Mesothelial cell of epicardium (in vitro differentiated cells): Measurements from ENCODE around the gene LYL1. TPM values are rescaled to one million over a fixed set of nuclear protein-coding genes. Genes with fewer than 3 reads are reported as not detected.

Experiments
- DNase-seq, 2 experiments: peaks; one replicate each; pipeline ENCODE4 v3.0.0; 2021; ENCODE audit warnings: low spot score in 2 of 2; ENCODE audit not compliant: unreplicated experiment in 2 of 2
- H3K27ac Mint-ChIP-seq: 2 replicates; pipeline ENCODE4 v1.8.0; 2021; ENCODE audit warnings: mixed read lengths
- H3K27me3 Mint-ChIP-seq: 2 replicates; pipeline ENCODE4 v1.8.0; 2021; ENCODE audit warnings: low read depth, mixed read lengths
- H3K36me3 Mint-ChIP-seq: 2 replicates; pipeline ENCODE4 v1.8.0; 2021; ENCODE audit warnings: mixed read lengths
- H3K4me1 Mint-ChIP-seq: 2 replicates; pipeline ENCODE4 v1.8.0; 2021; ENCODE audit warnings: mixed read lengths
- H3K4me3 Mint-ChIP-seq: 2 replicates; pipeline ENCODE4 v1.8.0; 2021; ENCODE audit warnings: mild to moderate bottlenecking, moderate library complexity, mixed read lengths
- H3K9me3 Mint-ChIP-seq: 2 replicates; pipeline ENCODE4 v1.8.0; 2021; ENCODE audit warnings: mixed read lengths
- CTCF ChIP-seq: fragments of 200-600 bp; sonication (generic); IDR thresholded peaks from one replicate; pipeline ENCODE4 v1.5.0; 2021; ENCODE audit warnings: antibody characterized with exemption; ENCODE audit not compliant: unreplicated experiment
- total RNA-seq: library from RNA; stranded (reverse); gene quantifications from 3 replicates; pipeline ENCODE4 v1.2.1, GENCODE V29; 2021

LYL1 gene
- total RNA-seq, 1 donor from 2014 or later, result 4.0 TPM

- no peak for TF ChIP-seq CTCF
- H3K27me3 Mint-ChIP-seq, result no peaks in the 10 kb centered on the region
- H3K36me3 Mint-ChIP-seq, result peaks cover 4% of the 10 kb centered on the region
- no peak overlapping the region for H3K27ac Mint-ChIP-seq
- no peak for DNase-seq
- no peaks in the 10 kb centered on the region for H3K9me3 Mint-ChIP-seq
- H3K4me3 Mint-ChIP-seq, result no peak overlapping the region
- peaks cover 1% of the 10 kb centered on the region for H3K4me1 Mint-ChIP-seq
These were observed 24.4 kb upstream of the LYL1 start for GRCh38 chr19:13127051-13127450.

DNA sequence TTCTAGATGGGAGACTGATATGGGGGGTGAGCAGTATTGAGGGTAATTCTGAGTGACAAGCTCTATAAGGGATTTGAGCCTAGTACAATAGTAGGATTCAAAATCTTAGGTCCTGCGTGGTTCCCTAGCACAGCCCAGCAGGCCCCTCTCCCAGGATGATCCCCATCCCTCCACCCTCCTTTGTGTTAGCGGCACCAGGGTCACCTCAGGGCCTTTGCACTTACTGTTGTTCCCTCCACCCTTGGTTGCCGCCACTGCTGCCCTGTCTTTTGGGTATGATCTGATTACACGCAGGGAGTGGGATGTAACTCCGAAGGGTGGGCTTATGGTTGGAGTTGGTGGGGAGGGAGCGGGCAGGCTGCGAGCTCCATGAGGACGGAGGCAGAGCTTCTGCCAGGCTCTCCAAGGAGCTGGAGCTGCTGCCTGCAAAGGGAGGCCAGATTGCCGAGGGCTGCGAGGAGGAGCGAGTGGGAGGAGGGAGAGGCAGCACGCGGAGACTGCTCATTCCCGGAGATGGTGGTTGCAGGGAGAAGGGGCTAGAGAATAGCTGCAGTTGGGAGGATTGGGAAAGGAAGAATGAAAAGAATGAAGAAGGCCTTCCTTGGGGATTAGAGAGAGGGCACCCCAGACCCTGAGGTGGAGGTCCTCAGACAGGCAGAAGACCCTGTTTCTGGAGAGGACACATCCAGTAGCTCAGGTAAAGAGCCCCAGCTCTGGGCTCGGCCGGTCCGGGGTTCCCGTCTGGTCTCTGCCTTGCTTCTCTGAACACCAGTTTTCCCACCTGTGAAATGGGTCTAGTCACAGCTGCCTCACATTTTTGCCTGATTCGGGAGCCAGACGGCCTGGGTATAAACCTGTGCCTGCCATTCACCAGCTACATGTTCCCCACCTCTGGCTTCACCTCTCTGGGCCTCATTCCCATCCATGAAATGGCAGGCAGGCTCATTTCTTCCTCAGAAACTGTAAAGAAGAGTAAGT, 20.6 kb upstream of the LYL1 start:
- H3K4me3 Mint-ChIP-seq, result no peak overlapping the region
- H3K36me3 Mint-ChIP-seq, result peaks cover 4% of the 10 kb centered on the region
- no peaks in the 10 kb centered on the region for H3K27me3 Mint-ChIP-seq
- no peaks in the 10 kb centered on the region for H3K9me3 Mint-ChIP-seq
- no peak for DNase-seq
- TF ChIP-seq CTCF, result no peak
- peak overlapping the region; percentile 10 for H3K27ac Mint-ChIP-seq
- peaks cover 21% of the 10 kb centered on the region for H3K4me1 Mint-ChIP-seq

GRCh38 chr19:13122275-13122878, 19.7 kb upstream of the LYL1 start:
- no peak overlapping the region for H3K4me3 Mint-ChIP-seq
- H3K27ac Mint-ChIP-seq, result peak overlapping the region; percentile 72
- peaks cover 4% of the 10 kb centered on the region for H3K36me3 Mint-ChIP-seq
- no peaks in the 10 kb centered on the region for H3K9me3 Mint-ChIP-seq
- H3K4me1 Mint-ChIP-seq, result peaks cover 21% of the 10 kb centered on the region
- TF ChIP-seq CTCF, result no peak
- H3K27me3 Mint-ChIP-seq, result no peaks in the 10 kb centered on the region
- no peak for DNase-seq

DNA sequence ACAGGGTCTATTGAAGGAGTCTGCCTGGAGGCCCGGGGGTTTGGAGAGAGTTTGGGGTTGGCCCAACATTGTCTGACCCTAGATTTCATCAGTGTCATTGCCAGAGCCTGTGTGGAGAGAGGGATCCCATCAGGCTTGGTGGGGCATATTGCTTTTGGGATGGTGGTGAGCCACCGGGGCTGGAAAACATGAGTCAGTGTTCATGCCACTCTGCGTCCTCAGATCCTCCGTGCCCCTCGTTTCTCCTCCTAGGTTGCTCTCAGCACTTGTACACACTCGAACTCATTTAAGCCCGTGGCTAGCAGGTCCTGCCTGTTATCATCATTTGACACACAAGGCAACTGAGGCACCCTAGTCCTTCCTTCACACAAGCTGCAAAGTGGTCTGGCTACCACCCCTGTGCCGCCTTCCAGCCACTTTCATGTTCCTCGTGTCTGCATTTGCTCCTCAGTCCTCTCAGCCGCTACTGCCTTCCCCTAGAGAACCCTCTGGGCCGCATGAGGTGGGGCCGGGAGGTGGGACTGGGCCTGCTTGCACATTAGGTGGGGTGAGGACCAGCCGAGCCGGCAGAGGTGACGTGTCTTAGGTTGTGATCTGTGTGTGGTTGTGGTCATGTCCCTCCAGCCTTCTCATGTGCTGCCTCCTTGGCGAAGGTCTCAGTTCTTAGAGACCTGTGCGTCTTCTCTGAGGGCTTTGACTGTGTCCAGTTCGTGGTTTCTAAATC, 19.1 kb upstream of the LYL1 start:
- Mint-ChIP-seq H3K27ac (peak overlapping the region; percentile 62), H3K9me3 (no peaks in the 10 kb centered on the region), H3K27me3 (no peaks in the 10 kb centered on the region), H3K4me3 (no peak overlapping the region), H3K4me1 (peaks cover 27% of the 10 kb centered on the region), H3K36me3 (peaks cover 4% of the 10 kb centered on the region)
- no peak for TF ChIP-seq CTCF
- no peak for DNase-seq

DNA sequence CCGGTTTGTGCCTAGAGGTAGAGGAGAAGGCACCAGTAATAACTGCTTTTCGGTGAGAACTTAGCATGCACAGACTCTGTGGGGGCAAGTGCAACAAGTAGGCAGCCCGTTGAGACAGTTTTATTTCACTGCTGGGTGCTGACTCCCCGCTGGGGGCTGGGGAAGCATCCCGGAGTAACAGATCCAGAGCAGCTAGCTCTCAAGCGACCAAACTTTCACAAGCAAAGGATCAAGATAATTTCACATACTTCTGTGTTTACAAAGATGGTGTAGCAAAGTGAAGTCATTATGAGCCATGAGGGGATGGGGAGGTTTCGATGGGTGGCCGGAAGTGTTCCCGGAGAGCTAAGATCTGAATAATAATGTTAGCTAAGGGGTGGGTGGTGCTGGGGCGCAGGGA, 18.2 kb upstream of the LYL1 start:
- peak overlapping the region; percentile 14 for H3K4me3 Mint-ChIP-seq
- no peaks in the 10 kb centered on the region for H3K27me3 Mint-ChIP-seq
- peaks cover 4% of the 10 kb centered on the region for H3K36me3 Mint-ChIP-seq
- no peak for DNase-seq
- peak overlapping the region; percentile 61 for H3K27ac Mint-ChIP-seq
- no peaks in the 10 kb centered on the region for H3K9me3 Mint-ChIP-seq
- peaks cover 34% of the 10 kb centered on the region for H3K4me1 Mint-ChIP-seq
- no peak for TF ChIP-seq CTCF
